Testis (tissue), 3 donors: ENCODE data around the gene THRB. TPM values are rescaled to one million over a fixed set of nuclear protein-coding genes. Genes with fewer than 3 reads are reported as not detected.

ENCODE experiments used
- DNase-seq: peaks from one replicate; pipeline ENCODE4 v3.0.0-alpha.2; 2019
- H3K27ac ChIP-seq, 2 donors: fragments of 200-600 bp; sonication (generic); one replicate each; pipeline ENCODE4 v1.5.1; 2019
- H3K27me3 ChIP-seq: fragments of 200-600 bp; sonication (generic); one replicate; pipeline ENCODE4 v1.5.1; 2019
- H3K36me3 ChIP-seq: fragments of 200-600 bp; sonication (generic); one replicate; pipeline ENCODE4 v1.5.1; 2017; ENCODE audit warnings: low read depth; ENCODE audit errors: missing control alignments
- H3K4me1 ChIP-seq: fragments of 200-600 bp; sonication (generic); one replicate; pipeline ENCODE4 v1.5.1; 2019
- H3K4me3 ChIP-seq, 2 donors: fragments of 200-600 bp; sonication (generic); one replicate each; pipeline ENCODE4 v1.5.1; 2017 to 2019
- H3K9me3 ChIP-seq: fragments of 200-600 bp; sonication (generic); one replicate; pipeline ENCODE4 v1.5.1; 2017
- CTCF ChIP-seq, 3 experiments: fragments of 450-650 bp in 2 of 3; fragments of 200-600 bp in 1 of 3; sonication (generic) in 1 of 3; IDR thresholded peaks; one replicate each; pipeline ENCODE4 v1.5.1; 2016 to 2019; ENCODE audit warnings: antibody characterized with exemption in 3 of 3, mild to moderate bottlenecking in 2 of 3, moderate library complexity in 1 of 3
- POLR2A ChIP-seq: fragments of 450-650 bp; IDR thresholded peaks from one replicate; pipeline ENCODE4 v1.6.1; 2017; ENCODE audit warnings: antibody characterized with exemption, mild to moderate bottlenecking, moderate library complexity
- WGBS, 2 donors: methylation state at CpG; one replicate each; pipeline ENCODE4 v1.1.5; 2018; 5-methylcytosine and 5-hydroxymethylcytosine counted together
- intact Hi-C: fragments of 100-400 bp; cut with DNase I; formaldehyde crosslinking; loops from one replicate; pipeline ENCODE4 v1.15.1; 2023; ENCODE audit warnings: low total_unique reads
- polyA plus RNA-seq: library from polyadenylated mRNA; stranded (reverse); fragments of 350-450 nt; fragmentation: Illumina TruSeq; extraction: RNeasy Lipid Tissue Mini Kit (QIAGEN cat#74804); gene quantifications from one replicate; pipeline ENCODE4 v1.2.3, GENCODE V29; 2014; ENCODE audit warnings: low read depth, low replicate concordance; ENCODE audit not compliant: insufficient read depth
- total RNA-seq, 2 donors: library from RNA; depleted of rRNA; stranded (reverse); fragments of >200 nt; gene quantifications; one replicate each; pipeline ENCODE4 v1.2.3, GENCODE V29; 2016

Gene THRB
- total and polyA plus RNA-seq, 3 donors from 2014 or later: 1.3 to 2.0 (median 1.4) TPM

GRCh38 chr3:24225385-24225950 lies 269.2 kb downstream of the THRB start:
- no peak for DNase-seq
- WGBS, 2 donors: 33 to 52% methylated on average over 5 of the region's 5 CpGs
- Histone ChIP-seq H3K4me1 (peaks cover 11% of the 10 kb centered on the region), H3K4me3 (no peak overlapping the region), H3K36me3 (no peaks in the 10 kb centered on the region), H3K27me3 (no peaks in the 10 kb centered on the region), H3K27ac (peak overlapping the region in 1 of 2 donors; percentile 54), H3K9me3 (no peaks in the 10 kb centered on the region)
- intact Hi-C loops: no loop called here
- TF ChIP-seq CTCF (IDR thresholded peaks at IDR 0.05) (no peak), POLR2A (no peak)

- Histone ChIP-seq H3K27me3 (no peaks in the 10 kb centered on the region), H3K36me3 (no peaks in the 10 kb centered on the region), H3K9me3 (no peaks in the 10 kb centered on the region), H3K27ac (peak overlapping the region in 1 of 2 donors; percentile 14), H3K4me1 (peaks cover 11% of the 10 kb centered on the region), H3K4me3 (no peak overlapping the region)
- no peak for DNase-seq
- 56 to 59% methylated on average over 4 of the region's 4 CpGs for WGBS, 2 donors
- no peak for TF ChIP-seq CTCF (IDR thresholded peaks at IDR 0.05)
- TF ChIP-seq POLR2A: no peak
- intact Hi-C loops: no loop called here
These were observed 269.8 kb downstream of the THRB start for GRCh38 chr3:24224666-24225384.

- H3K27ac ChIP-seq: no peak overlapping the region
- H3K27me3 ChIP-seq: no peaks in the 10 kb centered on the region
- DNase-seq: no peak
- no peak overlapping the region for H3K4me3 ChIP-seq
- TF ChIP-seq POLR2A (no peak), CTCF (IDR thresholded peaks at IDR 0.05) (no peak)
- 79 to 83% methylated on average over 4 of the region's 4 CpGs for WGBS, 2 donors
- H3K9me3 ChIP-seq: no peaks in the 10 kb centered on the region
- peaks cover 11% of the 10 kb centered on the region for H3K4me1 ChIP-seq
- H3K36me3 ChIP-seq: no peaks in the 10 kb centered on the region
- intact Hi-C loops: no loop called here
These were observed 272.4 kb downstream of the THRB start for GRCh38 chr3:24222165-24222805.

GRCh38 chr3:24220859-24221657 lies 273.6 kb downstream of the THRB start:
- Histone ChIP-seq H3K27ac (no peak overlapping the region), H3K9me3 (no peaks in the 10 kb centered on the region), H3K36me3 (no peaks in the 10 kb centered on the region), H3K27me3 (no peaks in the 10 kb centered on the region), H3K4me3 (no peak overlapping the region), H3K4me1 (peaks cover 11% of the 10 kb centered on the region)
- intact Hi-C loops: no loop called here
- WGBS, 2 donors: 35 to 50% methylated on average over 4 of the region's 4 CpGs
- TF ChIP-seq POLR2A (no peak), CTCF (IDR thresholded peaks at IDR 0.05) (no peak)
- peak; percentile 20 for DNase-seq
